ENCODE data around the gene LY9.

LY9 gene

GRCh38 chr1:160800645-160801408 lies 4.9 kb downstream of the LY9 start:
- no peak for DNase-seq (ENCODE audit: low spot score)

- DNase-seq (ENCODE audit: low spot score), result no peak
Observed at GRCh38 chr1:160801836-160802580, 6.0 kb downstream of the LY9 start.

- no peak for DNase-seq (ENCODE audit: low spot score)
Observed at GRCh38 chr1:160806109-160806665, 10.2 kb downstream of the LY9 start.

GRCh38 chr1:160806784-160807183 lies 10.8 kb downstream of the LY9 start:
- no peak for DNase-seq (ENCODE audit: low spot score)

- no peak for DNase-seq (ENCODE audit: low spot score)
Observed at GRCh38 chr1:160807247-160807646, 11.3 kb downstream of the LY9 start.

GRCh38 chr1:160807738-160808137 lies 11.8 kb downstream of the LY9 start:
- no peak for DNase-seq (ENCODE audit: low spot score)

GRCh38 chr1:160808289-160808688 lies 12.3 kb downstream of the LY9 start:
- no peak for DNase-seq (ENCODE audit: low spot score)

GRCh38 chr1:160810486-160810885 lies 14.5 kb downstream of the LY9 start:
- DNase-seq (ENCODE audit: low spot score), result no peak

GRCh38 chr1:160811147-160811546 lies 15.2 kb downstream of the LY9 start:
- no peak for DNase-seq (ENCODE audit: low spot score)

- DNase-seq (ENCODE audit: low spot score), result no peak
Observed at GRCh38 chr1:160813215-160813614, 17.2 kb downstream of the LY9 start.

GRCh38 chr1:160814316-160814715 lies 18.3 kb downstream of the LY9 start:
- DNase-seq (ENCODE audit: low spot score), result no peak

- no peak for DNase-seq (ENCODE audit: low spot score)
Observed at GRCh38 chr1:160814856-160815255, 18.9 kb downstream of the LY9 start.

GRCh38 chr1:160818207-160818937 lies 22.4 kb downstream of the LY9 start:
- no peak for DNase-seq (ENCODE audit: low spot score)

GRCh38 chr1:160819186-160819585 lies 23.2 kb downstream of the LY9 start:
- no peak for DNase-seq (ENCODE audit: low spot score)

- DNase-seq (ENCODE audit: low spot score), result no peak
Observed at GRCh38 chr1:160821627-160822026, 25.7 kb downstream of the LY9 start.

GRCh38 chr1:160823296-160823695 lies 27.3 kb downstream of the LY9 start:
- DNase-seq (ENCODE audit: low spot score), result no peak

- DNase-seq (ENCODE audit: low spot score), result no peak
Observed at GRCh38 chr1:160826546-160826945, 30.6 kb downstream of the LY9 start.

- no peak for DNase-seq (ENCODE audit: low spot score)
Observed at GRCh38 chr1:160827418-160827817, 31.4 kb downstream of the LY9 start.

- DNase-seq (ENCODE audit: low spot score), result no peak
Observed at GRCh38 chr1:160829766-160830165, 33.8 kb downstream of the LY9 start.

- no peak for DNase-seq (ENCODE audit: low spot score)
Observed at GRCh38 chr1:160830321-160831153, 34.6 kb downstream of the LY9 start.

- peak; percentile 33 for DNase-seq (ENCODE audit: low spot score)
Observed at GRCh38 chr1:160834945-160835565, 39.1 kb downstream of the LY9 start.
